GM12872 (cell line): ENCODE data around the gene RAB40B.

Source experiments
- TF ChIP-seq, protein P1 (sequence below): IDR thresholded peaks from 3 replicates; pipeline ENCODE4 v1.5.1; 2011; ENCODE audit warnings: low read depth, mild to moderate bottlenecking, low read length, moderate library complexity; ENCODE audit not compliant: insufficient read depth

RAB40B gene

DNA sequence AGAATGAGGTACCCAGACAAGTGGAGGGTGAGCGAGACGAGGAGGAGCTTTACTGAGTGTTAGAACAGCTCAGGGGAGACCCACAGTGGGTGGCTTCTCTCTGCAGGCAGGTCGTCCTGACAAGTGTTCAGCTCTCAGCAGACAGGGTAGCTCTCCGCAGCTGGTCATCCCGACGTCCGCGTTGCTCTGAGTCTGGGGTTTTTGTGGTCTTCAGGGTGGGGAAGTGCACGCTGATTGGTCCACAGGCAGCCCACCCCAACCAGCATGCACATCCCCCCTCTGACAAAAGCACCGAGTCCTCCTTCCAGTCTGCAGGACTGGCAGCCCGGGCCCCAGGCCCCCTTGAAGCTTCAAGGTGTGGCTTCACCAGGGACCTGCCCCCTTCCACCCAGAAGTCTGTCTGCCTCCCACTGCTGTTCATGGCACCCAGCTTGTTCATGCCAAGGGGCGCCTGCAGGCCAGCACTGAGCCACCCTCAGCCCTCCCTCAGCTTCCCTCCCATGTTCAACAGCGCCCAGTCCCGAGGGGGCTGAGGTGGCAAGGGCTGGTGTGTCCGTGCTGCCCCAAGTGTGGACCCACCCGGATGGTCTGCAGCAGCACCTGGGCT is 30.4 kb downstream of the RAB40B start:
- TF ChIP-seq, protein P1, sequence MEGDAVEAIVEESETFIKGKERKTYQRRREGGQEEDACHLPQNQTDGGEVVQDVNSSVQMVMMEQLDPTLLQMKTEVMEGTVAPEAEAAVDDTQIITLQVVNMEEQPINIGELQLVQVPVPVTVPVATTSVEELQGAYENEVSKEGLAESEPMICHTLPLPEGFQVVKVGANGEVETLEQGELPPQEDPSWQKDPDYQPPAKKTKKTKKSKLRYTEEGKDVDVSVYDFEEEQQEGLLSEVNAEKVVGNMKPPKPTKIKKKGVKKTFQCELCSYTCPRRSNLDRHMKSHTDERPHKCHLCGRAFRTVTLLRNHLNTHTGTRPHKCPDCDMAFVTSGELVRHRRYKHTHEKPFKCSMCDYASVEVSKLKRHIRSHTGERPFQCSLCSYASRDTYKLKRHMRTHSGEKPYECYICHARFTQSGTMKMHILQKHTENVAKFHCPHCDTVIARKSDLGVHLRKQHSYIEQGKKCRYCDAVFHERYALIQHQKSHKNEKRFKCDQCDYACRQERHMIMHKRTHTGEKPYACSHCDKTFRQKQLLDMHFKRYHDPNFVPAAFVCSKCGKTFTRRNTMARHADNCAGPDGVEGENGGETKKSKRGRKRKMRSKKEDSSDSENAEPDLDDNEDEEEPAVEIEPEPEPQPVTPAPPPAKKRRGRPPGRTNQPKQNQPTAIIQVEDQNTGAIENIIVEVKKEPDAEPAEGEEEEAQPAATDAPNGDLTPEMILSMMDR, result no peak

GRCh38 chr17:82667668-82668000 is 30.9 kb downstream of the RAB40B start:
- TF ChIP-seq, protein P1, result no peak

DNA sequence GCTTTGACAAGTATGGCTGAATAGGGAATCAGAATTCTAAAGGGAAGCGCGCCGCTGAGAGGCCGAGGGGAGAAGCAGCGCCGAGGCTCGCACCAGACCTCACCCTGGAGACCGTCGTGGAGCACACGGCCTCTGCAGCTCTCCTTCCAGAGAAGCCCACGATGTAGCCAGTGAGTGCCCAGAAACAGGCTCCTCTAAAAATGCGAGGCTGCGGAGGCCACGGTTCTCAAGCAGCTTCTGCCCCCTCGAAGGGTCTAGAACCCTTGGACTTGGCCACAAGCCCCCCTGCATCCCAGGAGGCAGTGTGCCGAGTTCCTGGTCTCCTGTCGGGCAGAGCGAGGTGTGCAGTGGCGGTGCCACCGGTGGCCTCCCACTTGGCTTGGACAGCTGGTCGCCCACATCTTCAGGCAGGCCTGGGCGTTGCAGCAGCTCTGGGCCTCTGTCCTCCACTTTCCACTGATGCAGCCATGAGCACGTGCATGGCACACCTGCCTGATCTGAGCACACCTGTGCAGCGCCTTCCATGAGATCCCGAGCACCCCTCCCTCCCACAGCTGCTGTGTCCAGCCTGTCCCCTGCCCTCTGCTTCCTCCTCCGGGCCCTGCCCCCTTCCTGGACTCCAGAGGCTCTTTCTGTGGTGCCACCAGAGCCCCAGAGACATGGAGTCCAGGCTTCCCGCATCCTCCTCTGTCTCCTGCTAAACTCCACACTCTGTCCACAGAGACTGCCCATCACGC is 31.4 kb downstream of the RAB40B start:
- TF ChIP-seq, protein P1, result no peak

DNA sequence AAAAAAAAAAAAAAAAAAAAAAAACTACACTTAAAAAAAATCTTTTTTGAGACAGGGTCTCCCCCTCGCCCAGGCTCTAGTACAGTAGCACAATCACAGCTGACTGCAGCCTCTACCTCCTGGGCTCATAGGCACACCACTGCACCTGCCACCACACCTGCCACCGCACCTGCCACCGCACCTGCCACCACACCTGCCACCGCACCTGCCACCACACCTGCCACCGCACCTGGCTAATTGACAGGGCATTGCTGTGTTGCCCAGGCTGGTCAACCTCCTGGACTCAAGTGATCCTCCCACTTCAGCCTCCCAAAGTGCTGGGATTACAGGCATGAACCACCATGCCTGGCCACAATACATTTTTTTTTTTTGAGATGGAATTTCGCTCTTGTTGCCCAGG is 32.6 kb downstream of the RAB40B start:
- TF ChIP-seq, protein P1, result no peak

GRCh38 chr17:82665217-82665616 is 33.3 kb downstream of the RAB40B start:
- TF ChIP-seq, protein P1, result no peak

DNA sequence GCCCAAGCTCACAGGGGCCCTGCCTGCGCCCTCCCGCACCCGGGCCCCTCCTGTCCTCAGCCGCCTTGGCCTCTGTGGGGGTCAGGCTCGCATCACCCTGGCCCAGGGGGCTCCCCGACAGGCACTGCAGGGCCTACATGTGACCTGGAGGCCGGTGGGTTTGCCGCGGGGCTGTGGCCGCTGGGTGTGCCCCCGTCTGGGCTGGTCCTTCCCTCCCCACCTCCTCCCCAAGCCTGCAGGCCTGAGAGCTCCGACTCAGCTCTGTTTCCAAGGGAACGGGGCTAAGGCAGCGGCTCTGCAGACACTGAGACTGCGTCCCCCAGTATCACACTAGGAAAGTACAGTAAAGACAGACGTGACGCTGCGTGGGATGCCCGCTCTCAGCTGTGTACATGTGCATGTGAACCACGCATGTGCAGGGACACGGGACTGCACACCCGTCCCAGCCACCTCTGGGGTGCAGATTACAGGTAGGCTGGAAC is 33.8 kb downstream of the RAB40B start:
- TF ChIP-seq, protein P1, result no peak

DNA sequence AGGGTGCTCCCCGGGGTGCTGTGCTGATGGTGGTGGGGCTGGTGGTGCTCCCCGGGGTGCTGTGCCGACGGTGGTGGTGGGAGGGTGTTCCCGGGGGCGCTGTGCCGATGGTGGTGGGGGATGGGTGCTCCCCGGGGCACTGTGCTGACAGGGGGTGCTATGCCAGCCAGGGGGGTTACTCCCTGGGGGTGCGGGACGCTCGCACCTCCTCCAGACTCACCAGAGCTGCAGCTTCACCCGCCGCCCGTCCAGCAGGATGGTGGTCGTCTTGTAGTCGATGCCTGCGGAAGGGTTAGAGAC is 34.3 kb downstream of the RAB40B start:
- TF ChIP-seq, protein P1, result no peak
